Measurements from ENCODE around the gene CFAP73. TPM values are rescaled to one million over a fixed set of nuclear protein-coding genes. Genes with fewer than 3 reads are reported as not detected.

The CFAP73 gene
- total and polyA plus RNA-seq, 10 of the 15 experiments (the other 5 are each of a cell fraction or from before 2014, with no cell fraction given) = 0.18 TPM; not detected in 9

GRCh38 chr12:113174461-113175384 lies 25.2 kb downstream of the CFAP73 start:
- DNase-seq (ENCODE audit: low read depth, low spot score) = no peak
- Histone ChIP-seq H3K4me1 (ENCODE audit: control insufficient read depth, insufficient read depth, low read length) (peaks cover 19% of the 10 kb centered on the region), H3K27ac (ENCODE audit: control insufficient read depth, insufficient read depth) (no peak overlapping the region), H4K20me1 (ENCODE audit: control insufficient read depth, insufficient read depth) (no peaks in the 10 kb centered on the region; the same call in 1 of the 2 replicates), H3K9ac (ENCODE audit: control insufficient read depth, insufficient read depth, low read length) (no peak overlapping the region), H3K9me3 (replicated peaks; ENCODE audit: control insufficient read depth, insufficient read depth, low read length) (peaks cover 3% of the 10 kb centered on the region; the same call in 1 of the 3 replicates), H3K4me2 (ENCODE audit: control insufficient read depth, insufficient read depth) (no peak overlapping the region), H2AFZ (ENCODE audit: control insufficient read depth, low read depth, low read length) (no peak overlapping the region), H3K36me3 (ENCODE audit: control insufficient read depth in 2 of 2, insufficient read depth in 2 of 2, low read length in 1 of 2) (peaks cover 40 to 42% of the 10 kb centered on the region in 2 experiments), H3K79me2 (ENCODE audit: control insufficient read depth, insufficient read depth, low read length) (no peaks in the 10 kb centered on the region), H3K27me3 (replicated peaks in 1 of 2; ENCODE audit: control insufficient read depth in 2 of 2, insufficient read depth in 2 of 2, low read length in 1 of 2) (no peaks in the 10 kb centered on the region), H3K4me3 (no peak overlapping the region)
- ChIA-PET RAD21 (ENCODE audit: unreplicated experiment) (interaction anchor here (0.6 to 4.3 kb wide), 14 partner anchors 12 to 274 kb away, joined by 3 to 29 read pairs (median 10); partner anchors contain the start of genes DDX54 and RITA1), POLR2A (interaction anchor here (0.6 to 1.5 kb wide), 8 partner anchors 8 to 183 kb away, joined by 3 to 5 read pairs (median 3); no protein-coding TSS in a partner anchor), SMC1A (ENCODE audit: uncharacterized antibody, unreplicated experiment) (interaction anchor here (1.0 to 6.8 kb wide), 18 partner anchors 9 to 274 kb away, joined by 3 to 66 read pairs (median 4); partner anchors contain the start of genes DDX54 and OAS2), CTCF (interaction anchor here (0.5 to 10.5 kb wide), 43 partner anchors 9 to 274 kb away, joined by 3 to 102 read pairs (median 5); partner anchors contain the start of genes CFAP73, DDX54, OAS2 and RASAL1)
- peak; percentile 91 for FAIRE-seq
- in situ Hi-C loops (cut with MboI) = loop anchor here (5.0 kb wide), 1 partner anchor 127 kb away; no protein-coding TSS in a partner anchor
- 34% methylated on average over 26 of the region's 32 CpGs for WGBS (ENCODE audit: insufficient coverage, insufficient replicate concordance, low lambda C conversion rate, missing lambda C conversion rate)
- intact Hi-C loops (cut with micrococcal nuclease; ENCODE audit: unreplicated experiment) = loop anchor here (1.0 to 5.0 kb wide), 4 partner anchors 76 to 272 kb away; no protein-coding TSS in a partner anchor
- peak; percentile 91 for ATAC-seq
- peak; percentile 70 for TF ChIP-seq SMC3 (IDR thresholded peaks at IDR 0.05; ENCODE audit: borderline replicate concordance, low read length)
- 0 out of 2 replicates have a peak, but pooled peaks have one; percentile 47 for TF ChIP-seq NBN (IDR thresholded peaks at IDR 0.05)
- TF ChIP-seq ZNF384 (IDR thresholded peaks at IDR 0.05; ENCODE audit: borderline replicate concordance, low read depth, low read length) = peak; percentile 75
- peak; percentile 64 for TF ChIP-seq YY1 (IDR thresholded peaks at IDR 0.05; ENCODE audit: low read depth, low read length)
- TF ChIP-seq HDGF (IDR thresholded peaks at IDR 0.05) = peak; percentile 88
- TF ChIP-seq RAD51 (IDR thresholded peaks at IDR 0.05) = peak; percentile 57; the same call in 1 of the 2 replicates
- peak; percentile 50 for TF ChIP-seq POLR2A (IDR thresholded peaks at IDR 0.05; ENCODE audit: low read depth, low read length)
- 0 out of 2 replicates have a peak, but pooled peaks have one; percentile 35 for TF ChIP-seq MLLT1 (IDR thresholded peaks at IDR 0.05)
- no peak for TF ChIP-seq STAT3 (IDR thresholded peaks at IDR 0.05; ENCODE audit: low read depth, low read length)
- TF ChIP-seq USF1 (IDR thresholded peaks at IDR 0.05; ENCODE audit: borderline replicate concordance, extremely low read length, insufficient read depth, low read depth, low read length) = peak; percentile 2
- TF ChIP-seq POLR2AphosphoS5 (IDR thresholded peaks at IDR 0.05; ENCODE audit: low read length) = no peak
- no peak for TF ChIP-seq ELK1 (IDR thresholded peaks at IDR 0.05; ENCODE audit: low read depth, low read length)
- no peak for TF ChIP-seq MTA3 (IDR thresholded peaks at IDR 0.05; ENCODE audit: borderline replicate concordance, low read length)
- TF ChIP-seq RAD21 (IDR thresholded peaks at IDR 0.05; ENCODE audit: insufficient read depth, low read depth, low read length) = peak; percentile 90
- TF ChIP-seq CTCF (IDR thresholded peaks at IDR 0.05 in 2 of 3, conservative IDR thresholded peaks at IDR 0.05 in 1 of 3; ENCODE audit: control insufficient read depth in 2 of 3, extremely low read depth in 1 of 3, insufficient read depth in 1 of 3, low read depth in 3 of 3, low read length in 3 of 3) = peak; percentile 87 to 99 (median 98)
- no peak for TF ChIP-seq SPI1 (IDR thresholded peaks at IDR 0.05; ENCODE audit: borderline replicate concordance, insufficient read depth, low read depth, low read length)
- no TSS peak for BruUV-seq (replicated peaks)
